Measurements from ENCODE around the gene TBC1D9.
A peak's percentile ranks its signal among the peaks of the same experiment; 100 is the strongest.

TBC1D9 gene

DNA sequence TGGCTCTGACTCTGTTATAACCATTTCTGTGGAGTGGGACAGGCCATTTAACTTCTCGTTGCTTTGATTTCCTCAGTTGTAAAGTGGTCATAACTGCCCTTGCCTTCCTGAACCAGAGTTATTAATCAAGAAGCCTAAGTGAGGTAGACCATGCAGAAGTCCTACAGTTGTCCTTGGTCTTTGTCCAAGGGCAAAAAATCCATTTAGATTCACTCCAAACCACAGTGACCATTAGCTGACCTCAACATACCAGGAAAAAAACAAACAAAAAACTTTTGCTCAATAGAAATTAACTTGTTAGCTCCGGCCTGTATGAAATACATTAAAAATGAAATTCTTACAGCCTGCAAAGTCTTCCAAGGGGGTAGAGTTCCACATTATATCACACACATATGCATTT is 52.7 kb downstream of the TBC1D9 start:
- H3K27ac ChIP-seq (ENCODE audit: poor library complexity, severe bottlenecking), result no peak overlapping the region

GRCh38 chr4:140702096-140702757 is 54.0 kb downstream of the TBC1D9 start:
- H3K27ac ChIP-seq (ENCODE audit: poor library complexity, severe bottlenecking), result peak overlapping the region; percentile 39
- DNase-seq (ENCODE audit: low spot score) (no peak), ATAC-seq (ENCODE audit: low read depth) (peak; percentile 69)
- no peaks in the 10 kb centered on the region for H3K9me3 ChIP-seq (ENCODE audit: severe bottlenecking)
- TF ChIP-seq, protein P1, sequence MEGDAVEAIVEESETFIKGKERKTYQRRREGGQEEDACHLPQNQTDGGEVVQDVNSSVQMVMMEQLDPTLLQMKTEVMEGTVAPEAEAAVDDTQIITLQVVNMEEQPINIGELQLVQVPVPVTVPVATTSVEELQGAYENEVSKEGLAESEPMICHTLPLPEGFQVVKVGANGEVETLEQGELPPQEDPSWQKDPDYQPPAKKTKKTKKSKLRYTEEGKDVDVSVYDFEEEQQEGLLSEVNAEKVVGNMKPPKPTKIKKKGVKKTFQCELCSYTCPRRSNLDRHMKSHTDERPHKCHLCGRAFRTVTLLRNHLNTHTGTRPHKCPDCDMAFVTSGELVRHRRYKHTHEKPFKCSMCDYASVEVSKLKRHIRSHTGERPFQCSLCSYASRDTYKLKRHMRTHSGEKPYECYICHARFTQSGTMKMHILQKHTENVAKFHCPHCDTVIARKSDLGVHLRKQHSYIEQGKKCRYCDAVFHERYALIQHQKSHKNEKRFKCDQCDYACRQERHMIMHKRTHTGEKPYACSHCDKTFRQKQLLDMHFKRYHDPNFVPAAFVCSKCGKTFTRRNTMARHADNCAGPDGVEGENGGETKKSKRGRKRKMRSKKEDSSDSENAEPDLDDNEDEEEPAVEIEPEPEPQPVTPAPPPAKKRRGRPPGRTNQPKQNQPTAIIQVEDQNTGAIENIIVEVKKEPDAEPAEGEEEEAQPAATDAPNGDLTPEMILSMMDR (IDR thresholded peaks at IDR 0.05; ENCODE audit: poor library complexity, severe bottlenecking), result no peak
- H3K36me3 ChIP-seq (ENCODE audit: low read depth), result peaks cover 4% of the 10 kb centered on the region
- H3K4me3 ChIP-seq (ENCODE audit: severe bottlenecking), result no peak overlapping the region
- H3K27me3 ChIP-seq (ENCODE audit: insufficient read depth, poor library complexity, severe bottlenecking), result no peaks in the 10 kb centered on the region
- peaks cover 16% of the 10 kb centered on the region for H3K4me1 ChIP-seq (ENCODE audit: insufficient read depth, poor library complexity, severe bottlenecking)

More for the DNA sequence above, 52.7 kb downstream of the TBC1D9 start:
- peaks cover 16% of the 10 kb centered on the region for H3K4me1 ChIP-seq (ENCODE audit: insufficient read depth, poor library complexity, severe bottlenecking)
- DNase-seq (ENCODE audit: low spot score) (no peak), ATAC-seq (ENCODE audit: low read depth) (no peak)
- H3K27me3 ChIP-seq (ENCODE audit: insufficient read depth, poor library complexity, severe bottlenecking), result no peaks in the 10 kb centered on the region
- H3K4me3 ChIP-seq (ENCODE audit: severe bottlenecking), result no peak overlapping the region
- no peaks in the 10 kb centered on the region for H3K9me3 ChIP-seq (ENCODE audit: severe bottlenecking)
- TF ChIP-seq, protein P1 (IDR thresholded peaks at IDR 0.05; ENCODE audit: poor library complexity, severe bottlenecking), result no peak
- H3K36me3 ChIP-seq (ENCODE audit: low read depth), result peaks cover 4% of the 10 kb centered on the region

GRCh38 chr4:140701071-140701470 is 55.1 kb downstream of the TBC1D9 start:
- TF ChIP-seq, protein P1 (IDR thresholded peaks at IDR 0.05; ENCODE audit: poor library complexity, severe bottlenecking), result no peak
- DNase-seq (ENCODE audit: low spot score) (no peak), ATAC-seq (ENCODE audit: low read depth) (no peak)
- Histone ChIP-seq H3K9me3 (ENCODE audit: severe bottlenecking) (no peaks in the 10 kb centered on the region), H3K4me1 (ENCODE audit: insufficient read depth, poor library complexity, severe bottlenecking) (peaks cover 10% of the 10 kb centered on the region), H3K36me3 (ENCODE audit: low read depth) (peaks cover 4% of the 10 kb centered on the region), H3K4me3 (ENCODE audit: severe bottlenecking) (no peak overlapping the region), H3K27me3 (ENCODE audit: insufficient read depth, poor library complexity, severe bottlenecking) (no peaks in the 10 kb centered on the region), H3K27ac (ENCODE audit: poor library complexity, severe bottlenecking) (no peak overlapping the region)

DNA sequence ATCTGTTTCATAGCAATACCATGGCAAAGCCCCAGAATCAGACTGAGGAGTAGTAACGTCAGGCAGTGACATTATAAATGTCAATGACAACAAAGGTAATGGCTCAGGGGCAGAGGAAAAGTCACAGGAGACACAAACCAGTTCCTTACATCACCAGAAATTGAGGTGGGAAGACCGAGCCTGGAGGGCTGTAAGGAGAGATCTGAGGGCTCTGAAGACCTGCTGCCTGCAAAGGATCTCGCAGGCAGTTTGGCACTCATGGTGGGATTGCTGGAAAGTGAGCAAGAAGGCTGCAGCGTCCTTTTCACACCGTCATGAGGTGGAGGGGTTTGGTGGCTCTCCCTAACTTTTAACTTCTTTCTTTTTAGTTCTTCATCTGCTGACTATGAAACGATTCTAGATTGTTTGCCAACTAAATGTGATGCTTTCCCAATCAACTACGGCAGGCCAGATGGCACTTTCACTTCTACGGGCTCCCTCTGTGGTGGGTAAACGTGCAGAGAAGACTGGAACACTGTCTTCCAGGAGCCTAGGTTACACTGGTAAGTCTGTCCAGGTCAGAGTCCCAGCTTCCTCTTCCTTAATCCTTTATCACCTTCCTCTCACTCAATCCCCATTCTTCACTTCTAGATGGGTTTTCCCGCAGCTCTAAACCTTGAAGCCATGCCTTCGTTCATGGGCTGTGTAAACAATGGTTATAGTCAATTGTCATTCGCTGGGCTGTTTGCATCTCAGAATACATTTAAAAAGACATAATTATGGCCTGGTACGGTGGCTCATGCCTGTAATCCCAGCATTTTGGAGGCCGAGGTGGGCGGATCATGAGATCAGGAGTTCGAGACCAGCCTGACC is 58.2 kb downstream of the TBC1D9 start:
- ATAC-seq (ENCODE audit: low read depth) (no peak), DNase-seq (ENCODE audit: low spot score) (no peak)
- no peaks in the 10 kb centered on the region for H3K27me3 ChIP-seq (ENCODE audit: insufficient read depth, poor library complexity, severe bottlenecking)
- H3K27ac ChIP-seq (ENCODE audit: poor library complexity, severe bottlenecking), result no peak overlapping the region
- no peak overlapping the region for H3K4me3 ChIP-seq (ENCODE audit: severe bottlenecking)
- H3K9me3 ChIP-seq (ENCODE audit: severe bottlenecking), result no peaks in the 10 kb centered on the region
- H3K36me3 ChIP-seq (ENCODE audit: low read depth), result peaks cover 4% of the 10 kb centered on the region
- TF ChIP-seq, protein P1 (IDR thresholded peaks at IDR 0.05; ENCODE audit: poor library complexity, severe bottlenecking), result no peak
- H3K4me1 ChIP-seq (ENCODE audit: insufficient read depth, poor library complexity, severe bottlenecking), result peaks cover 10% of the 10 kb centered on the region

Data from RWPE2 (cell line).